HCT116 (cell line): ENCODE measurements around the gene BICRA. TPM values are rescaled to one million over a fixed set of nuclear protein-coding genes. Genes with fewer than 3 reads are reported as not detected.

Experiments
- ATAC-seq: fragments of 200-7000 bp; cut with Tn5 transposase; 2 replicates; pipeline ENCODE4 v1.9.1; 2020; ENCODE audit warnings: mild to moderate bottlenecking, moderate library complexity
- BruUV-seq: library from RNA; stranded (reverse); fragments of 400-500 nt; replicated peaks from 2 replicates; lab custom pipeline; 2021; lab: Mats Ljungman, UMichigan
- CTCF ChIA-PET: fragments of 300-600 bp; sonication (Branson Sonifier 250); formaldehyde crosslinking; loops from one replicate; lab custom pipeline; 2021; ENCODE audit warnings: antibody characterized with exemption; lab: Charles Lee
- POLR2A ChIA-PET: fragments of 300-600, 350-600 bp; sonication (Branson Sonifier 250); formaldehyde crosslinking; loops from one replicate; lab custom pipeline; 2021; ENCODE audit warnings: antibody characterized with exemption; lab: Charles Lee
- RAD21 ChIA-PET, 2 experiments: fragments of 300-600 bp; sonication (Branson Sonifier 250); formaldehyde crosslinking; loops; one replicate each; lab custom pipeline; 2023; ENCODE audit warnings: low total read pairs in 2 of 2; ENCODE audit not compliant: uncharacterized antibody in 2 of 2, unreplicated experiment in 2 of 2, low non-redundant PET in 1 of 2; lab: Charles Lee
- DNase-seq: peaks from one replicate; pipeline ENCODE4 v3.0.0-alpha.2; 2010; ENCODE audit warnings: low read depth, low spot score
- H2AFZ ChIP-seq: fragments of 200-600 bp; shearing (Covaris generic), sonication (generic); 2 replicates; pipeline ENCODE4 v1.6.1; 2017; ENCODE audit warnings: low read depth, mixed run types, mixed read lengths, antibody characterized with exemption, low read length; ENCODE audit not compliant: poor library complexity, severe bottlenecking
- H3K27ac ChIP-seq: 2 replicates; pipeline ENCODE4 v1.5.1; 2012; ENCODE audit warnings: low read depth, low read length
- H3K27me3 ChIP-seq: fragments of 200-600 bp; sonication (generic); 2 replicates; pipeline ENCODE4 v1.6.1; 2016; ENCODE audit warnings: mixed run types, low read length, mixed read lengths; ENCODE audit not compliant: insufficient read depth
- H3K36me3 ChIP-seq, 2 experiments: fragments of 200-500 bp in 1 of 2; fragments of 200-600 bp in 1 of 2; sonication (Bioruptor generic) in 1 of 2; sonication (generic) in 1 of 2; 2 replicates each; pipeline versions ENCODE4 v1.5.1 to v1.6.1; 2014 to 2016; ENCODE audit warnings: low read length in 2 of 2, inconsistent platforms in 1 of 2, mixed read lengths in 1 of 2, mixed run types in 1 of 2; ENCODE audit not compliant: insufficient read depth in 2 of 2, control insufficient read depth in 1 of 2
- H3K4me1 ChIP-seq, 2 experiments: fragments of 200-600 bp in 1 of 2; sonication (generic) in 1 of 2; 2 replicates each; pipeline versions ENCODE4 v1.5.1 to v1.6.1; 2012 to 2017; ENCODE audit warnings: low read length in 2 of 2, inconsistent platforms in 1 of 2, mild to moderate bottlenecking in 1 of 2, mixed read lengths in 1 of 2, mixed run types in 1 of 2, moderate library complexity in 1 of 2; ENCODE audit not compliant: insufficient read depth in 2 of 2, control insufficient read depth in 1 of 2
- H3K4me2 ChIP-seq: fragments of 200-600 bp; sonication (generic); 2 replicates; pipeline ENCODE4 v1.6.1; 2017; ENCODE audit warnings: mixed run types, low read length, mixed read lengths
- H3K4me3 ChIP-seq, 2 experiments: fragments of 200-600 bp in 1 of 2; sonication (generic) in 1 of 2; replicated peaks in 1 of 2; 2 replicates each; pipeline ENCODE4 v1.5.1; 2011 to 2016; ENCODE audit warnings: low read length in 2 of 2, control low read depth in 1 of 2, low read depth in 1 of 2, mild to moderate bottlenecking in 1 of 2, mixed read lengths in 1 of 2, mixed run types in 1 of 2
- H3K79me2 ChIP-seq: fragments of 200-600 bp; sonication (generic); 2 replicates; pipeline ENCODE4 v1.6.1; 2017; ENCODE audit warnings: mild to moderate bottlenecking, mixed run types, low read length, moderate library complexity, mixed read lengths; ENCODE audit not compliant: insufficient read depth
- H3K9ac ChIP-seq: fragments of 200-600 bp; sonication (generic); 2 replicates; pipeline ENCODE4 v1.6.1; 2016; ENCODE audit warnings: low read length, mixed read lengths
- H3K9me2 ChIP-seq: fragments of 200-600 bp; sonication (generic), shearing (Covaris generic); 2 replicates; pipeline ENCODE4 v1.6.1; 2017; ENCODE audit warnings: mixed run types, mild to moderate bottlenecking, moderate library complexity; ENCODE audit not compliant: insufficient read depth
- H3K9me3 ChIP-seq, 2 experiments: fragments of 200-500 bp in 1 of 2; fragments of 200-600 bp in 1 of 2; sonication (Bioruptor generic) in 1 of 2; sonication (generic) in 1 of 2; 2 replicates each; pipeline ENCODE4 v1.6.1; 2014 to 2017; ENCODE audit warnings: low read length in 2 of 2, mixed read lengths in 2 of 2, inconsistent platforms in 1 of 2, low read depth in 1 of 2, mild to moderate bottlenecking in 1 of 2, mixed run types in 1 of 2, moderate library complexity in 1 of 2; ENCODE audit not compliant: control insufficient read depth in 1 of 2, insufficient read depth in 1 of 2
- H4K20me1 ChIP-seq: fragments of 200-600 bp; sonication (generic), shearing (Covaris generic); 2 replicates; pipeline ENCODE4 v1.6.1; 2017; ENCODE audit warnings: mixed run types, mild to moderate bottlenecking, moderate library complexity; ENCODE audit not compliant: insufficient read depth
- EGR1 ChIP-seq: IDR thresholded peaks from 2 replicates; pipeline ENCODE4 v1.6.1; 2012; ENCODE audit warnings: low read depth
- EZH2 ChIP-seq: fragments of 200-600 bp; sonication (generic); IDR thresholded peaks from 2 replicates; pipeline ENCODE4 v1.6.1; 2017; ENCODE audit warnings: antibody characterized with exemption, mixed run types
- EZH2phosphoT487 ChIP-seq: fragments of 200-600 bp; IDR thresholded peaks from 2 replicates; pipeline ENCODE4 v1.6.1; 2018; ENCODE audit warnings: antibody characterized with exemption, borderline replicate concordance
- JUND ChIP-seq: IDR thresholded peaks from 2 replicates; pipeline ENCODE4 v1.6.1; 2012
- POLR2A ChIP-seq: IDR thresholded peaks from 2 replicates; pipeline ENCODE4 v1.7.0; 2011; ENCODE audit warnings: borderline replicate concordance; ENCODE audit not compliant: insufficient read depth, insufficient read length; ENCODE audit errors: extremely low read depth
- POLR2AphosphoS5 ChIP-seq: IDR thresholded peaks from 2 replicates; pipeline ENCODE4 v1.6.1; 2011; ENCODE audit warnings: mild to moderate bottlenecking, low read depth, low read length, moderate library complexity
- RAD21 ChIP-seq: IDR thresholded peaks from 2 replicates; pipeline ENCODE4 v1.6.1; 2012; ENCODE audit warnings: low read depth, mild to moderate bottlenecking
- SP1 ChIP-seq: IDR thresholded peaks from 2 replicates; pipeline ENCODE4 v1.6.1; 2012; ENCODE audit warnings: low read depth
- TCF7L2 ChIP-seq: IDR thresholded peaks from 2 replicates; pipeline ENCODE4 v1.7.0; 2011; ENCODE audit warnings: borderline replicate concordance, inconsistent platforms; ENCODE audit not compliant: insufficient read depth, insufficient read length; ENCODE audit errors: extremely low read depth
- ZNF274 ChIP-seq: fragments of 200-500 bp; sonication (Bioruptor generic); IDR thresholded peaks from 2 replicates; pipeline ENCODE4 v1.6.1; 2014; ENCODE audit warnings: mild to moderate bottlenecking, low read depth, low read length, inconsistent platforms
- intact Hi-C: fragments of 100-400 bp; cut with micrococcal nuclease; formaldehyde crosslinking; loops from 2 replicates; pipeline ENCODE4 v1.10.0; 2022
- total RNA-seq: library from RNA; stranded (reverse); gene quantifications from one replicate; pipeline ENCODE4 v1.2.1, GENCODE V29; 2021; ENCODE audit not compliant: unreplicated experiment
- TF ChIP-seq, protein P1 (sequence below): IDR thresholded peaks from 2 replicates; pipeline ENCODE4 v1.6.1; 2012; ENCODE audit warnings: low read depth

Gene BICRA
- total RNA-seq, 1 experiment from 2014 or later: 11.3 TPM

DNA sequence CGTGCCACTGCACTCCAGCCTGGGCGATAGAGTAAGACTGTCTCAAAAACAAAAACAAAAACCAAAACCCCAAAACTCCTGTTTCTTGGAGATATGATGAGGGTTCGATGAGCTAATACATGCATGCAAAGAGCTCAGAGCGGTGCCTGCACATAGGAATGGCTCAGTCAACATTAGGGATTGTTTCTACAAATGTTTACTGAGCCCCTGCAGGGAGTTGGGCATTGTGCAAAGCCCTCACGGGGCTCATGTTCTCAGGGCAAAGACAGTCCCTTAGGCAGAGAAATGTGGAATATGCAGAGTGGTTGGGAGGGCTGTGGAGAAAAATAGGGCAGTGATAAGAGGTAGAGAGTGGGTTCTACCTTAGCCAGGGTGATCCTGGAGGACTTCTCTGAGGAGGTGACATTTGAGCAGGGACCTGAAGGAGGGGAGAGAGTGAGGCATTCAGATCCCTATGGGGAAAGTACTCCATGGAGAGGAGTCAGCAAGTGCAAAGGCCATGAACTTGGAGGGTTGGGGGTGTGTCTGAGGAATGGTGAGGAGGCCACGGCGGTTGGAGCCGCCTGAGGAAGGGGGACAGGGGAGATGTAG, 102.8 kb downstream of the BICRA start:
- no TSS peak for BruUV-seq
- CTCF ChIA-PET: interaction anchor here (1.3 to 5.2 kb wide), 10 partner anchors 8 to 284 kb away, joined by 3 to 68 read pairs (median 12); partner anchors contain the start of gene NOP53

More for the DNA sequence above, 102.8 kb downstream of the BICRA start:
- TF ChIP-seq JUND (no peak), EZH2 (no peak), POLR2AphosphoS5 (no peak), POLR2A (no peak), ZNF274 (no peak), EGR1 (no peak), EZH2phosphoT487 (no peak), RAD21 (no peak), SP1 (no peak), TCF7L2 (no peak)
- TF ChIP-seq, protein P1, sequence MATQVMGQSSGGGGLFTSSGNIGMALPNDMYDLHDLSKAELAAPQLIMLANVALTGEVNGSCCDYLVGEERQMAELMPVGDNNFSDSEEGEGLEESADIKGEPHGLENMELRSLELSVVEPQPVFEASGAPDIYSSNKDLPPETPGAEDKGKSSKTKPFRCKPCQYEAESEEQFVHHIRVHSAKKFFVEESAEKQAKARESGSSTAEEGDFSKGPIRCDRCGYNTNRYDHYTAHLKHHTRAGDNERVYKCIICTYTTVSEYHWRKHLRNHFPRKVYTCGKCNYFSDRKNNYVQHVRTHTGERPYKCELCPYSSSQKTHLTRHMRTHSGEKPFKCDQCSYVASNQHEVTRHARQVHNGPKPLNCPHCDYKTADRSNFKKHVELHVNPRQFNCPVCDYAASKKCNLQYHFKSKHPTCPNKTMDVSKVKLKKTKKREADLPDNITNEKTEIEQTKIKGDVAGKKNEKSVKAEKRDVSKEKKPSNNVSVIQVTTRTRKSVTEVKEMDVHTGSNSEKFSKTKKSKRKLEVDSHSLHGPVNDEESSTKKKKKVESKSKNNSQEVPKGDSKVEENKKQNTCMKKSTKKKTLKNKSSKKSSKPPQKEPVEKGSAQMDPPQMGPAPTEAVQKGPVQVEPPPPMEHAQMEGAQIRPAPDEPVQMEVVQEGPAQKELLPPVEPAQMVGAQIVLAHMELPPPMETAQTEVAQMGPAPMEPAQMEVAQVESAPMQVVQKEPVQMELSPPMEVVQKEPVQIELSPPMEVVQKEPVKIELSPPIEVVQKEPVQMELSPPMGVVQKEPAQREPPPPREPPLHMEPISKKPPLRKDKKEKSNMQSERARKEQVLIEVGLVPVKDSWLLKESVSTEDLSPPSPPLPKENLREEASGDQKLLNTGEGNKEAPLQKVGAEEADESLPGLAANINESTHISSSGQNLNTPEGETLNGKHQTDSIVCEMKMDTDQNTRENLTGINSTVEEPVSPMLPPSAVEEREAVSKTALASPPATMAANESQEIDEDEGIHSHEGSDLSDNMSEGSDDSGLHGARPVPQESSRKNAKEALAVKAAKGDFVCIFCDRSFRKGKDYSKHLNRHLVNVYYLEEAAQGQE: no peak
- H3K9ac ChIP-seq: no peak overlapping the region
- 0 out of 4 replicates have a peak, but pooled peaks cover 0 to 10% of the 10 kb centered on the region in 2 experiments for H3K36me3 ChIP-seq
- no peaks in the 10 kb centered on the region for H3K9me2 ChIP-seq
- peaks cover 36% of the 10 kb centered on the region for H3K79me2 ChIP-seq
- H3K9me3 ChIP-seq: no peaks in the 10 kb centered on the region
- no peak overlapping the region for H2AFZ ChIP-seq
- no peak for ATAC-seq
- DNase-seq: no peak
- no peak overlapping the region for H3K4me2 ChIP-seq
- H3K27me3 ChIP-seq: no peaks in the 10 kb centered on the region
- H3K4me3 ChIP-seq: no peak overlapping the region
- no peak overlapping the region for H3K27ac ChIP-seq
- intact Hi-C loops: loop anchor here (2.0 kb wide), 1 partner anchor 77 kb away; no protein-coding TSS in a partner anchor
- peaks cover 5 to 28% of the 10 kb centered on the region in 2 experiments; a peak in 3 of 4 replicates for H3K4me1 ChIP-seq
- ChIA-PET RAD21 (interaction anchor here in 1 of 2 experiments (1.8 kb wide), 1 partner anchor 32 kb away, joined by 16 read pairs; no protein-coding TSS in a partner anchor), POLR2A (interaction anchor here (0.9 to 3.5 kb wide), 3 partner anchors 15 to 283 kb away, joined by 3 to 32 read pairs (median 11); partner anchors contain the start of gene NOP53)
- no peaks in the 10 kb centered on the region for H4K20me1 ChIP-seq
